A673 (cell line): ENCODE results near the gene ZEB2. TPM values are rescaled to one million over a fixed set of nuclear protein-coding genes. Genes with fewer than 3 reads are reported as not detected.
A peak's percentile ranks its signal among the peaks of the same experiment; 100 is the strongest.

Source experiments
- BruUV-seq: library from RNA; stranded (reverse); fragments of 400-500 nt; replicated peaks from 2 replicates; lab custom pipeline; 2021; lab: Mats Ljungman, UMichigan
- CTCF ChIA-PET: fragments of 300-600 bp; sonication (Branson Sonifier 250); formaldehyde crosslinking; loops from one replicate; lab custom pipeline; 2022; ENCODE audit warnings: antibody characterized with exemption; lab: Charles Lee
- POLR2A ChIA-PET: fragments of 300-600 bp; sonication (Branson Sonifier 250); formaldehyde crosslinking; loops from one replicate; lab custom pipeline; 2022; ENCODE audit warnings: antibody characterized with exemption; ENCODE audit not compliant: low non-redundant PET; lab: Charles Lee
- DNase-seq: peaks from one replicate; pipeline ENCODE4 v3.0.0-alpha.2; 2015; ENCODE audit warnings: low spot score
- H3K27ac ChIP-seq: fragments of 200-600 bp; sonication (generic); 2 replicates; pipeline ENCODE4 v1.5.1; 2016; ENCODE audit warnings: mixed run types, low read depth, mild to moderate bottlenecking, mixed read lengths, antibody characterized with exemption, low read length; ENCODE audit not compliant: poor library complexity, severe bottlenecking
- H3K27me3 ChIP-seq: fragments of 200-600 bp; sonication (generic); replicated peaks from 2 replicates; pipeline ENCODE4 v1.6.1; 2017; ENCODE audit warnings: mixed run types, low read depth, mild to moderate bottlenecking, mixed read lengths, antibody characterized with exemption, low read length; ENCODE audit not compliant: insufficient read depth, poor library complexity
- H3K36me3 ChIP-seq: fragments of 200-600 bp; sonication (generic); 2 replicates; pipeline ENCODE4 v1.6.1; 2016; ENCODE audit warnings: mixed run types, mild to moderate bottlenecking, mixed read lengths, antibody characterized with exemption, low read length; ENCODE audit not compliant: insufficient read depth, poor library complexity, severe bottlenecking
- H3K4me1 ChIP-seq: fragments of 200-600 bp; sonication (generic); 2 replicates; pipeline ENCODE4 v1.6.1; 2017; ENCODE audit warnings: mixed run types, mild to moderate bottlenecking, mixed read lengths, antibody characterized with exemption, low read length; ENCODE audit not compliant: insufficient read depth, poor library complexity, severe bottlenecking
- H3K4me3 ChIP-seq: fragments of 200-600 bp; sonication (generic); 2 replicates; pipeline ENCODE4 v1.5.1; 2016; ENCODE audit warnings: low read depth, mixed run types, mild to moderate bottlenecking, mixed read lengths, low read length; ENCODE audit not compliant: poor library complexity, severe bottlenecking
- H3K9me3 ChIP-seq: fragments of 200-600 bp; sonication (generic); 2 replicates; pipeline ENCODE4 v1.6.1; 2016; ENCODE audit warnings: mixed run types, low read depth, mild to moderate bottlenecking, mixed read lengths, antibody characterized with exemption, low read length; ENCODE audit not compliant: poor library complexity, severe bottlenecking
- CTCF ChIP-seq: fragments of 300-800, 200-600 bp; sonication (generic); conservative IDR thresholded peaks from 2 replicates; pipeline ENCODE4 v1.5.1; 2017; ENCODE audit warnings: low read depth, mild to moderate bottlenecking, antibody characterized with exemption, low read length, moderate library complexity, mixed read lengths
- EZH2 ChIP-seq: fragments of 200-600 bp; sonication (generic); IDR thresholded peaks from 2 replicates; pipeline ENCODE4 v1.6.1; 2017; ENCODE audit warnings: borderline replicate concordance, low read depth, mild to moderate bottlenecking, mixed read lengths, antibody characterized with exemption, low read length; ENCODE audit not compliant: poor library complexity, severe bottlenecking
- intact Hi-C: fragments of 100-400 bp; cut with micrococcal nuclease; formaldehyde crosslinking; loops from one replicate; pipeline ENCODE4 v1.10.0; 2022; ENCODE audit not compliant: unreplicated experiment
- total RNA-seq: library from RNA; stranded (reverse); gene quantifications from 2 replicates; pipeline ENCODE4 v1.2.3, GENCODE V29; 2021

The ZEB2 gene
- total RNA-seq, 1 experiment from 2014 or later: 146 TPM

GRCh38 chr2:144462266-144462665, 57.7 kb downstream of the ZEB2 start:
- intact Hi-C loops: no loop called here

GRCh38 chr2:144461308-144461766, 58.6 kb downstream of the ZEB2 start:
- intact Hi-C loops: loop anchor here (2.0 kb wide), 1 partner anchor 51 kb away; no protein-coding TSS in a partner anchor
- DNase-seq: peak; percentile 86
- no peaks in the 10 kb centered on the region for H3K36me3 ChIP-seq
- no peaks in the 10 kb centered on the region for H3K9me3 ChIP-seq
- TF ChIP-seq CTCF: no peak
- no peak for TF ChIP-seq EZH2
- BruUV-seq: no TSS peak
- H3K27me3 ChIP-seq: no peaks in the 10 kb centered on the region
- POLR2A ChIA-PET: no interaction called here
- peak overlapping the region; percentile 19 for H3K4me3 ChIP-seq
- CTCF ChIA-PET: no interaction called here
- H3K27ac ChIP-seq: peak overlapping the region; percentile 71
- H3K4me1 ChIP-seq: peaks cover 72% of the 10 kb centered on the region

More at GRCh38 chr2:144462266-144462665, 57.7 kb downstream of the ZEB2 start:
- TF ChIP-seq CTCF (no peak), EZH2 (no peak)
- Histone ChIP-seq H3K27ac (peak overlapping the region; percentile 71), H3K4me3 (no peak overlapping the region), H3K4me1 (peaks cover 69% of the 10 kb centered on the region), H3K27me3 (no peaks in the 10 kb centered on the region), H3K9me3 (no peaks in the 10 kb centered on the region), H3K36me3 (no peaks in the 10 kb centered on the region)
- BruUV-seq: no TSS peak
- no peak for DNase-seq
- POLR2A ChIA-PET: no interaction called here
- CTCF ChIA-PET: no interaction called here

GRCh38 chr2:144460727-144461307, 59.1 kb downstream of the ZEB2 start:
- POLR2A ChIA-PET: no interaction called here
- H3K36me3 ChIP-seq: no peaks in the 10 kb centered on the region
- no peaks in the 10 kb centered on the region for H3K27me3 ChIP-seq
- no peaks in the 10 kb centered on the region for H3K9me3 ChIP-seq
- CTCF ChIA-PET: no interaction called here
- TF ChIP-seq EZH2: no peak
- no peak for TF ChIP-seq CTCF
- BruUV-seq: no TSS peak
- H3K27ac ChIP-seq: peak overlapping the region; percentile 71
- DNase-seq: no peak
- peaks cover 77% of the 10 kb centered on the region for H3K4me1 ChIP-seq
- peak overlapping the region; percentile 19 for H3K4me3 ChIP-seq
- intact Hi-C loops: loop anchor here (2.0 kb wide), 1 partner anchor 52 kb away; no protein-coding TSS in a partner anchor
